Hepatocyte (in vitro differentiated cells): ENCODE measurements around the gene CACNA1C.

ENCODE experiments used
- EZH2 ChIP-seq: fragments of 200-600 bp; sonication (generic); IDR thresholded peaks from 2 replicates; pipeline ENCODE4 v1.6.1; 2016; ENCODE audit warnings: antibody characterized with exemption, mild to moderate bottlenecking, borderline replicate concordance
- EZH2phosphoT487 ChIP-seq: fragments of 200-600 bp; sonication (generic); IDR thresholded peaks from one replicate; pipeline ENCODE4 v1.6.1; 2018; ENCODE audit warnings: antibody characterized with exemption, mild to moderate bottlenecking, low read depth, moderate library complexity; ENCODE audit not compliant: unreplicated experiment, severe bottlenecking
- TF ChIP-seq, protein P1 (sequence below): fragments of 200-600 bp; sonication (generic); IDR thresholded peaks from 2 replicates; pipeline ENCODE4 v1.5.1; 2016; ENCODE audit warnings: antibody characterized with exemption, mild to moderate bottlenecking; ENCODE audit not compliant: poor library complexity

DNA sequence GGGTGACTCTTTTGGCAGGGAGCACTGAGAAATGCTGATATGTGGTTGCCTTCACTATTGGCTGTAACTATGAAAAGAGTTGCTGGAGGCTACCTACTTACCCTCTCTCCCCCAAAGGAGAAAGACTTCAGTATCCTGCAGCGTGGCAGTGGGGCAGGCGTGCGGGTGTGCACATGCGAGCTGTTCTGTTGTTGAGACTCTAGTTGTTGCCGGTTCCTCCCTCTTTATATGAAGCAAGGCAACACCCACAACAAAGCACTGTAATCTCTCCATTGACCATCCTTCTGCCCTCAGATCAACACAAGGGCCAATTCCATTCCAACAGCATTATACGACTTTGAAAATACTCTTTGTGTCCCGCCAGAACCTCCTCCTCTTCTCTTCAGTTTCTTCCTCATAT is 259.4 kb downstream of the CACNA1C start:
- TF ChIP-seq, protein P1, sequence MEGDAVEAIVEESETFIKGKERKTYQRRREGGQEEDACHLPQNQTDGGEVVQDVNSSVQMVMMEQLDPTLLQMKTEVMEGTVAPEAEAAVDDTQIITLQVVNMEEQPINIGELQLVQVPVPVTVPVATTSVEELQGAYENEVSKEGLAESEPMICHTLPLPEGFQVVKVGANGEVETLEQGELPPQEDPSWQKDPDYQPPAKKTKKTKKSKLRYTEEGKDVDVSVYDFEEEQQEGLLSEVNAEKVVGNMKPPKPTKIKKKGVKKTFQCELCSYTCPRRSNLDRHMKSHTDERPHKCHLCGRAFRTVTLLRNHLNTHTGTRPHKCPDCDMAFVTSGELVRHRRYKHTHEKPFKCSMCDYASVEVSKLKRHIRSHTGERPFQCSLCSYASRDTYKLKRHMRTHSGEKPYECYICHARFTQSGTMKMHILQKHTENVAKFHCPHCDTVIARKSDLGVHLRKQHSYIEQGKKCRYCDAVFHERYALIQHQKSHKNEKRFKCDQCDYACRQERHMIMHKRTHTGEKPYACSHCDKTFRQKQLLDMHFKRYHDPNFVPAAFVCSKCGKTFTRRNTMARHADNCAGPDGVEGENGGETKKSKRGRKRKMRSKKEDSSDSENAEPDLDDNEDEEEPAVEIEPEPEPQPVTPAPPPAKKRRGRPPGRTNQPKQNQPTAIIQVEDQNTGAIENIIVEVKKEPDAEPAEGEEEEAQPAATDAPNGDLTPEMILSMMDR: no peak
- TF ChIP-seq EZH2 (no peak), EZH2phosphoT487 (no peak)
